Stimulated activated naive CD4-positive, alpha-beta T cell (primary cell): ENCODE results near the gene LINC00305.
A peak's percentile ranks its signal among the peaks of the same experiment; 100 is the strongest.

Source experiments
- DNase-seq, 6 experiments: peaks; one replicate each; lab custom pipeline; 2025; lab: John Stamatoyannopoulos, UW

Gene LINC00305

GRCh38 chr18:64115881-64116280 lies 33.0 kb downstream of the LINC00305 start:
- no peak for DNase-seq

- DNase-seq, result no peak
Measured at GRCh38 chr18:64111950-64112349, 36.9 kb downstream of the LINC00305 start.

GRCh38 chr18:64110692-64111480 lies 38.0 kb downstream of the LINC00305 start:
- DNase-seq, result no peak

GRCh38 chr18:64103986-64104385 lies 44.9 kb downstream of the LINC00305 start:
- no peak for DNase-seq

GRCh38 chr18:64100116-64100922 lies 48.6 kb downstream of the LINC00305 start:
- no peak for DNase-seq

- no peak for DNase-seq
Measured at GRCh38 chr18:64099244-64099643, 49.6 kb downstream of the LINC00305 start.

- no peak for DNase-seq
Measured at GRCh38 chr18:64097497-64097896, 51.4 kb downstream of the LINC00305 start.

GRCh38 chr18:64095056-64095455 lies 53.8 kb downstream of the LINC00305 start:
- no peak for DNase-seq

GRCh38 chr18:64094210-64094609 lies 54.7 kb downstream of the LINC00305 start:
- no peak for DNase-seq

- DNase-seq, result no peak
Measured at GRCh38 chr18:64091526-64091925, 57.4 kb downstream of the LINC00305 start.

- DNase-seq, result no peak
Measured at GRCh38 chr18:64090876-64091275, 58.0 kb downstream of the LINC00305 start.

GRCh38 chr18:64083916-64084315 lies 65.0 kb downstream of the LINC00305 start:
- no peak for DNase-seq

- no peak for DNase-seq
Measured at GRCh38 chr18:64082513-64082912, 66.4 kb downstream of the LINC00305 start.

GRCh38 chr18:64082054-64082453 lies 66.8 kb downstream of the LINC00305 start:
- no peak for DNase-seq

GRCh38 chr18:64073971-64074370 lies 74.9 kb downstream of the LINC00305 start:
- DNase-seq, result no peak

GRCh38 chr18:64055019-64055418 lies 93.9 kb downstream of the LINC00305 start:
- no peak for DNase-seq

- no peak for DNase-seq
Measured at GRCh38 chr18:64053246-64053645, 95.6 kb downstream of the LINC00305 start.

GRCh38 chr18:64052772-64053171 lies 96.1 kb downstream of the LINC00305 start:
- DNase-seq, result no peak

- DNase-seq, result no peak
Measured at GRCh38 chr18:64044616-64045015, 104.3 kb downstream of the LINC00305 start.

- no peak for DNase-seq
Measured at GRCh38 chr18:64042728-64043358, 106.0 kb downstream of the LINC00305 start.

GRCh38 chr18:64037812-64038414 lies 111.0 kb downstream of the LINC00305 start:
- peak in 1 of 6 experiments; percentile 6 for DNase-seq

GRCh38 chr18:64032312-64032711 lies 116.6 kb downstream of the LINC00305 start:
- no peak for DNase-seq
